C4-2B (cell line): ENCODE data around the gene XRCC5.

Experiments
- ZFX ChIP-seq: fragments of 450-650 bp; IDR thresholded peaks from 2 replicates; pipeline ENCODE4 v1.6.1; 2017
- TF ChIP-seq, protein P1 (sequence below): fragments of 450-650 bp; conservative IDR thresholded peaks from 2 replicates; pipeline ENCODE4 v1.5.1; 2017; ENCODE audit warnings: mild to moderate bottlenecking

- TF ChIP-seq, protein P1, sequence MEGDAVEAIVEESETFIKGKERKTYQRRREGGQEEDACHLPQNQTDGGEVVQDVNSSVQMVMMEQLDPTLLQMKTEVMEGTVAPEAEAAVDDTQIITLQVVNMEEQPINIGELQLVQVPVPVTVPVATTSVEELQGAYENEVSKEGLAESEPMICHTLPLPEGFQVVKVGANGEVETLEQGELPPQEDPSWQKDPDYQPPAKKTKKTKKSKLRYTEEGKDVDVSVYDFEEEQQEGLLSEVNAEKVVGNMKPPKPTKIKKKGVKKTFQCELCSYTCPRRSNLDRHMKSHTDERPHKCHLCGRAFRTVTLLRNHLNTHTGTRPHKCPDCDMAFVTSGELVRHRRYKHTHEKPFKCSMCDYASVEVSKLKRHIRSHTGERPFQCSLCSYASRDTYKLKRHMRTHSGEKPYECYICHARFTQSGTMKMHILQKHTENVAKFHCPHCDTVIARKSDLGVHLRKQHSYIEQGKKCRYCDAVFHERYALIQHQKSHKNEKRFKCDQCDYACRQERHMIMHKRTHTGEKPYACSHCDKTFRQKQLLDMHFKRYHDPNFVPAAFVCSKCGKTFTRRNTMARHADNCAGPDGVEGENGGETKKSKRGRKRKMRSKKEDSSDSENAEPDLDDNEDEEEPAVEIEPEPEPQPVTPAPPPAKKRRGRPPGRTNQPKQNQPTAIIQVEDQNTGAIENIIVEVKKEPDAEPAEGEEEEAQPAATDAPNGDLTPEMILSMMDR, result no peak
- TF ChIP-seq ZFX, result no peak
Measured at GRCh38 chr2:216206821-216207220, 97.7 kb downstream of the XRCC5 start.
